ENCODE data around the gene PPP2R5C. TPM values are rescaled to one million over a fixed set of nuclear protein-coding genes. Genes with fewer than 3 reads are reported as not detected.

PPP2R5C gene
- total RNA-seq, 2 donors from 2014 or later = 282 to 355 TPM

DNA sequence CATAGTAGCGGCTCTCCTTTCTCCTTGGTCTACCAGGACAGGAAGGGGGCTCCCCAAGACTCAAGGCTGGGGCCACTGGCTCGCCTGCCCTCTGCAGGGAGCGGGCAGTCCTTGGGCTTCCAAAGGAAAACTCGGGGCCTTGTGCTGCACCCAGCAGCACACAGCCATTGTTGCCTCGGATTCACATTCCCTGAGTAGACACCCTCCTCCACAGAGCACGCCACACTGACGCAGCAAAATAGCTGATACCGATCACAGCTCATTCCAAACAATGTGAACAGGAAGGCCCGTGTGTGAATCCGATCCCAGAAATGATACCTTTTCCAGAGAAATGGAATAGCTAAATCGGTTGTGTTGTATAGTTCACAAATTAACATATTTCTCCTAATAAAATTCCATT lies 137.8 kb downstream of the PPP2R5C start:
- peaks cover 13 to 32% of the 10 kb centered on the region in 2 donors for H3K36me3 Mint-ChIP-seq
- no peaks in the 10 kb centered on the region for H3K9me3 Mint-ChIP-seq
- ATAC-seq (no peak), DNase-seq (ENCODE audit: low spot score in 2 of 2) (no peak)
- peak overlapping the region; percentile 47 to 63 for H3K27ac Mint-ChIP-seq

DNA sequence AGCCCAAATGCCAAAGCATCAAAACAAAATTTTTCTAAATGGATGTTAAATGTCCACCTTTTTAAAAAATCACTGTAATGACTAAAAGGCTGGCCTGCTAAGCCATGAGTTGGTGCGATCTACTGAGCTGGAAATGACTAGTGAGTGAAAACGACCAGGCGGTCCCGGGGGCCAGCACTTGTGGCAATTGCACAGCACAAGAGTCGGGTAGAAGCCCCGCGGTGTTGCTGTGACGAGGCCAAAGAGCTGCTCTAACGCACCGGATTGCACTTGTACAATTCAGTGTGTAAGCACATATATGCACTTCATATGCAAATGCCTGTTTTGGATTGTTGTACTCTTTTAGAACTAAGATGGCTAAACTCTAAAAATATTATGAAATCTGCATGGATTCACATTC lies 138.7 kb downstream of the PPP2R5C start:
- Mint-ChIP-seq H3K27ac (no peak overlapping the region), H3K36me3 (peaks cover 12 to 37% of the 10 kb centered on the region in 2 donors), H3K9me3 (no peaks in the 10 kb centered on the region)
- ATAC-seq (no peak), DNase-seq (ENCODE audit: low spot score in 2 of 2) (no peak)

- Mint-ChIP-seq H3K36me3 (peaks cover 8 to 27% of the 10 kb centered on the region in 2 donors), H3K27ac (no peak overlapping the region), H3K9me3 (no peaks in the 10 kb centered on the region)
- no peak for ATAC-seq
- no peak for DNase-seq (ENCODE audit: low spot score in 2 of 2)
Observed at GRCh38 chr14:101903111-101903561, 141.6 kb downstream of the PPP2R5C start.

DNA sequence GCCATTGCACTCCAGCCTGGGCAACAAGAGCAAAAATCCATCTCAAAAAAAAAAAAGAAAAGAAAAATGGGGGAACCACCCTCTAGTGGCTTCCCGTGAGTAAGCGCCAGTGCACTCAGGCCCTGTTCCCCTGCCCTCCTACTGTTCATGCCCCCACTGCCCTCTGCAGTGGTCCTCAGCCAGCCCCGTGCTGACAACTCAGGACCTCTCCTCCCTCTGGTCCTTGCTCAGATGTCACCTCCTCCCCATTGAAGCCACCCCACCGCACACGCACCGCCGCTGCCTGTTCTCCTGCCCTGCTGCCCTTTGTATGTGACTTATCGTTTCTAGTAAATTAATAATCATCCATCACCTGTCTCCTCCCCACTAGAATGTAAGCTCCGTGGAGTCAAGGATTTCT lies 144.1 kb downstream of the PPP2R5C start:
- Mint-ChIP-seq H3K27ac (peak overlapping the region; percentile 50 to 70), H3K36me3 (peaks cover 0 to 35% of the 10 kb centered on the region in 2 donors), H3K9me3 (no peaks in the 10 kb centered on the region)
- ATAC-seq (peak in 1 of 2 donors; percentile 25), DNase-seq (ENCODE audit: low spot score in 2 of 2) (no peak)

DNA sequence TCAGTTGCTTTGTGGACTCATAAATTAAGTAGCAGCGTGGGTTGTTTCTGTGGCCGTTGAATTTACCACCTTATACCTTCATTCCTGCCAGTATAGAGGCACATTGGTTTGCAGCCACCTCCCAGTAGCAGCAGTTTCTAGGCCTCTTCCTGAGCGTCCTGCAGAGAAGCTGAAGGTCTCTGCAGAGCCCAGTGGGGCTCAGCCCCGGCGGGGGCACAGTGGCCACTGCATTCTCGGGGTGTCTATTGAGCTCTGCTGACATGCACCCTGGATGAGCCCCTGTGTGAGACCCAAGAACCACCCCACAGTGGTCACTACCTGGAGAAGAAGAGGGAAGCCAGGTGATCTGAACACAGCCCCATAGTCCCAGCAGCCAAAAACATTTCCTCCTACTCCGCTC lies 145.1 kb downstream of the PPP2R5C start:
- peak overlapping the region in 1 of 2 donors; percentile 31 for H3K27ac Mint-ChIP-seq
- ATAC-seq (no peak), DNase-seq (ENCODE audit: low spot score in 2 of 2) (no peak)
- no peaks in the 10 kb centered on the region for H3K9me3 Mint-ChIP-seq
- peaks cover 0 to 35% of the 10 kb centered on the region in 2 donors for H3K36me3 Mint-ChIP-seq

- H3K9me3 Mint-ChIP-seq = no peaks in the 10 kb centered on the region
- peaks cover 0 to 28% of the 10 kb centered on the region in 2 donors for H3K36me3 Mint-ChIP-seq
- ATAC-seq (no peak), DNase-seq (ENCODE audit: low spot score in 2 of 2) (no peak)
- no peak overlapping the region for H3K27ac Mint-ChIP-seq
Observed at GRCh38 chr14:101907619-101908018, 146.1 kb downstream of the PPP2R5C start.

GRCh38 chr14:101908795-101909194 lies 147.3 kb downstream of the PPP2R5C start:
- H3K27ac Mint-ChIP-seq = peak overlapping the region in 1 of 2 donors; percentile 68

DNA sequence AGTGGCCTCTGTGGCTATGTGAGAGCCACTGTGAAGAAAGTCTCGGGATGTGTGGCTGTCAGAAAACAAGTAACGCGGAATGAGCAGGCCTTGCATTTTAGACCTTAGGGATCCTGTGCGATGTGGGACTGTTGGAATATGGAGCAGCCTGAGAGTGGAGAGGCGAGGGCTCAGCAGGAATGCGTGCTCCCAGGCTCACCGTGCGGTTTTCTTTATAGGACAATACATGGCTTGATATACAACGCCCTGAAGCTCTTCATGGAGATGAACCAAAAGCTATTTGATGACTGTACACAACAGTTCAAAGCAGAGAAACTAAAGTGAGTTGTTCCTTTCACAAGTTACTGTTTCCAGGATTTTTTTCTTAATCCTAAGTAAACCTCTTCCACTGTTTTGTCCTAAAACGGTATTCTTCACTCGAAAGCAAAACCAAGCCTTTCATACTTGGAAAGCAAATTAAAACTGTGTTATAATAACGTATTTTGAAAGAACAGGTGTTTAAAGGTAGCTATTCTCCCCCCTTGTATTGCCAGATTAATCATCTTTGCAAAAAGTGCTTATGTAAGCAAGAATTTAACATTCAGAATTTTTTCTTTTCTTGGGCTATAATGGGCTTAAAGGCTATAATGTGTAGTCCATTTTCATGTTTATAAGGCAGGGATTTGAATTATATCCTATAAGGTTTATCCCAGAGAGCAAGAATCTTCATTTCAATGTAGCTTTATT lies 148.0 kb downstream of the PPP2R5C start:
- no peak for DNase-seq (ENCODE audit: low spot score in 2 of 2)
- no peaks in the 10 kb centered on the region for H3K9me3 Mint-ChIP-seq
- peak overlapping the region in 1 of 2 donors; percentile 9 for H3K27ac Mint-ChIP-seq
- peaks cover 0 to 25% of the 10 kb centered on the region in 2 donors for H3K36me3 Mint-ChIP-seq
- no peak for ATAC-seq

More at GRCh38 chr14:101908795-101909194, 147.3 kb downstream of the PPP2R5C start:
- no peak for ATAC-seq
- peaks cover 0 to 28% of the 10 kb centered on the region in 2 donors for H3K36me3 Mint-ChIP-seq
- no peak for DNase-seq (ENCODE audit: low spot score in 2 of 2)
- no peaks in the 10 kb centered on the region for H3K9me3 Mint-ChIP-seq

DNA sequence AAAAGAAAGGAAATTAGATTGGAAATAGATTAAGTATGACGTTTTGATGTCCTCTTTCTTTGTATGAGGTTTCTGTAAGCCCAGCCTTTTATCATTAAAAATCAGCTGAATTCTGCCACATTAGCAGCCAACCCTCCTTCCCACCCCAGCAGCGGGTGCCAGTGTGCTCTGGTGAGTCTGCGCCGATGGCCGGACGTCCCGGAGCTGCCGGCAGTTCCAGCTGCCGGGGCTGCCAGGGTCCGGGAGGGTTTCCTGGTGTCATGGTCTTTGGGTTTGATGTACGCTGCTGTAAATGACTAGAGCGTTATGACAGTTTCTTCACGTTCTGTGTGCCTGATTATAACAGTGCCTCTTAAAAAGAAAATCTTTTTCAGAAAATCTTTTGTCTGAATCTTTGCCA lies 151.3 kb downstream of the PPP2R5C start:
- peaks cover 0 to 15% of the 10 kb centered on the region in 2 donors for H3K36me3 Mint-ChIP-seq
- DNase-seq (ENCODE audit: low spot score in 2 of 2) = no peak
- no peaks in the 10 kb centered on the region for H3K9me3 Mint-ChIP-seq
- ATAC-seq = no peak
- H3K27ac Mint-ChIP-seq = no peak overlapping the region

DNA sequence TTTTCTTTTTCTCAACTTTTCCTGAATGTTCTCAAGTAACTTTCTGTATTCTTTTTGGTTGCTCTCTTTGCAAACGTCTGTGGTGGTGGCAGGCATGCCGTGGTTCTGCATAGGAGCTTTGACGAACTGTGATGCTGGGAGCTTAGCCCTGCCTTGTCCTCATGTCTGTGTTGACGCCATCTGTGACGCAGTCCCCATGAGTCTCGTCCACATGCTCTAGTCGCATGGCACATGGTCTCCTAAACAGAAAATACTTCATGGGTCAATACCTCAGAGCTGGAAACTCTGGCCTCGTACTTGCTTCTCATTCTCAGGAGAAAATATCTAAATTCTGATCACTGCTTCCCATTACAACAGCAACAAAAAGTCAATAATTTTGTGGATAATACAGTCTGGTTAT lies 152.6 kb downstream of the PPP2R5C start:
- peak overlapping the region in 1 of 2 donors; percentile 75 for H3K27ac Mint-ChIP-seq
- H3K9me3 Mint-ChIP-seq = no peaks in the 10 kb centered on the region
- peaks cover 0 to 12% of the 10 kb centered on the region in 2 donors for H3K36me3 Mint-ChIP-seq
- ATAC-seq = no peak
- DNase-seq (ENCODE audit: low spot score in 2 of 2) = no peak

GRCh38 chr14:101915871-101916815 lies 154.6 kb downstream of the PPP2R5C start:
- peaks cover 0 to 4% of the 10 kb centered on the region in 2 donors for H3K36me3 Mint-ChIP-seq
- H3K27ac Mint-ChIP-seq = peak overlapping the region; percentile 75 to 98

DNA sequence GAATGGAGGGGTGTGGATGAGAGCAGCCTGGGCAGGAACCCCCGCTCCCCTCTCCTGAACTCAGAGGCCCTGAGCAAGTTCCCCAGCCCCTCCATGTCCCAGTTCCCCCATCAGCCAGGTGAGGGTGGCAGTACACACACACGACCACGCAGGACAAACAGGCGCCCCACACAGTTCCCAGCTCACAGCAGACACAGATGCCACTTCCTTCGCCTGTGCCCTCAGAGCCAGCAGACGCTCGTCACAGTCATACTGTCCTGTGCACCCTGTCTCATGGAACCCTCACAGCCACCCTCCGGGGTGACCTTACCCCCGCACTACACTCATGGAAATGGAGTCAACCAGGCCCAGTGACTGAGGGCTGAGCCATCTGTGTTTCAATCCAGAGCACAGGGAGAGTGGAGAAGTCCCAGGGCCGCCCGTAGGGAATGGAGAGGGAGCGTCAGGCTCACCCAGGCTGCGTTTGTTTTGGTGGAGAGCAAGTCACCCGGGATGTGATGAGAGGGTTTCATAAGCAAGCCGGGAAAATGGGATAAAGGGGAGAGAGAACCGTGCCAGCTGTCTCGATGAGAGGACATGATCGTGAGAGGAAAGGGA lies 155.4 kb downstream of the PPP2R5C start:
- ATAC-seq (peak in 1 of 2 donors; percentile 32), DNase-seq (ENCODE audit: low spot score in 2 of 2) (no peak)
- peaks cover 0 to 4% of the 10 kb centered on the region in 2 donors for H3K36me3 Mint-ChIP-seq
- H3K9me3 Mint-ChIP-seq = no peaks in the 10 kb centered on the region
- H3K27ac Mint-ChIP-seq = peak overlapping the region; percentile 58 to 98

More at GRCh38 chr14:101915871-101916815, 154.6 kb downstream of the PPP2R5C start:
- no peaks in the 10 kb centered on the region for H3K9me3 Mint-ChIP-seq
- ATAC-seq (peak; percentile 28 to 34), DNase-seq (ENCODE audit: low spot score in 2 of 2) (no peak)

- Mint-ChIP-seq H3K36me3 (peaks cover 0 to 4% of the 10 kb centered on the region in 2 donors), H3K27ac (peak overlapping the region; percentile 58 to 98), H3K9me3 (no peaks in the 10 kb centered on the region)
- no peak for DNase-seq (ENCODE audit: low spot score in 2 of 2)
- ATAC-seq = peak in 1 of 2 donors; percentile 20
Observed at GRCh38 chr14:101917413-101918017, 156.0 kb downstream of the PPP2R5C start.

- H3K36me3 Mint-ChIP-seq = peaks cover 0 to 4% of the 10 kb centered on the region in 2 donors
- H3K27ac Mint-ChIP-seq = peak overlapping the region; percentile 58 to 82
- no peak for ATAC-seq
- no peaks in the 10 kb centered on the region for H3K9me3 Mint-ChIP-seq
- no peak for DNase-seq (ENCODE audit: low spot score in 2 of 2)
Observed at GRCh38 chr14:101918065-101918989, 156.8 kb downstream of the PPP2R5C start.

- ATAC-seq (peak in 1 of 2 donors; percentile 4), DNase-seq (ENCODE audit: low spot score in 2 of 2) (no peak)
- no peaks in the 10 kb centered on the region for H3K9me3 Mint-ChIP-seq
- H3K27ac Mint-ChIP-seq = peak overlapping the region; percentile 53 to 88
- peaks cover 0 to 4% of the 10 kb centered on the region in 2 donors for H3K36me3 Mint-ChIP-seq
Observed at GRCh38 chr14:101920271-101920670, 158.8 kb downstream of the PPP2R5C start.

Measured in activated naive CD4-positive, alpha-beta T cell treated with anti-CD3 and anti-CD28 coated beads, Interleukin-2, amount 50 U/mL, for 72 hours (primary cell).